Lower lobe of right lung (tissue), 2 donors: Measurements from ENCODE around the gene CACNA1E. TPM values are rescaled to one million over a fixed set of nuclear protein-coding genes. Genes with fewer than 3 reads are reported as not detected.

Source experiments
- ATAC-seq, 2 donors: fragments of 200-7000 bp; cut with Tn5 transposase; one replicate each; pipeline ENCODE4 v1.9.1; 2020 to 2022; ENCODE audit warnings: mild to moderate bottlenecking in 2 of 2, moderate library complexity in 2 of 2
- DNase-seq: peaks from one replicate; pipeline ENCODE4 v3.0.0-alpha.2; 2020
- H3K27ac ChIP-seq: fragments of 200-600 bp; one replicate; pipeline ENCODE4 v1.8.0; 2022
- H3K27me3 ChIP-seq: fragments of 200-600 bp; one replicate; pipeline ENCODE4 v1.8.0; 2022; ENCODE audit warnings: low read depth
- H3K36me3 ChIP-seq: fragments of 200-600 bp; one replicate; pipeline ENCODE4 v1.8.0; 2022; ENCODE audit warnings: mild to moderate bottlenecking
- H3K4me1 ChIP-seq: fragments of 200-600 bp; one replicate; pipeline ENCODE4 v1.8.0; 2022
- H3K4me3 ChIP-seq: fragments of 200-600 bp; one replicate; pipeline ENCODE4 v1.8.0; 2022; ENCODE audit warnings: mild to moderate bottlenecking
- H3K9me3 ChIP-seq: fragments of 200-600 bp; one replicate; pipeline ENCODE4 v1.8.0; 2022
- intact Hi-C: fragments of 100-400 bp; cut with DNase I; formaldehyde crosslinking; loops from one replicate; pipeline ENCODE4 v1.11.0; 2022
- total RNA-seq: library from RNA; stranded (reverse); fragmentation: NEBNext Ultra II Directional; extraction: Animal tissue kit (Norgen Biotek cat#: 25700); gene quantifications from one replicate; pipeline ENCODE4 v1.2.1, GENCODE V29; 2021
- TF ChIP-seq, protein P1 (sequence below): fragments of 200-600 bp; IDR thresholded peaks from one replicate; pipeline ENCODE4 v1.8.0; 2022; ENCODE audit warnings: antibody characterized with exemption, mild to moderate bottlenecking
- donor health status: DM: no; HTN: yes; CAD: no; lungs with severe emphysema.

The CACNA1E gene
- total RNA-seq, 1 donor from 2014 or later, result 0.27 TPM

DNA sequence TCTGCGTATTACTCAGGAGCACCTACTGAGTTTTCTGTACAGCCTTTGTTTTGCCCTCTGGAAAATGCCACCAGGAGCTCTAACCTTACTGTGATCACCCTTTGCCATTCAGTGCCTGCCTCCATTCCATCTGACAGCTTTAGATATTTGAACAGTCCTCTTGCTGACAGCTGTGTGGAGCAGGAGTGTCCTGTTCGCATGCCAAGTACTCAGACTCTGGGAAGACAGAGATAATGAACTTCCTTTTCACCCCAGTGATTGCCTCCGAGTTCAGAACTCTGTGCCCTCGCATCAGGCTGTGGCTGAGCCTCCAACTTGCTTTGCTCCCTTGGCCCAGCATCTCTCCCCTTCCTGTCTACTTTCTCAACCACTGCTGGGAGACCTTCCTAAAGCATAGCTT, 74.0 kb downstream of the CACNA1E start:
- Histone ChIP-seq H3K4me1 (no peaks in the 10 kb centered on the region), H3K9me3 (no peaks in the 10 kb centered on the region), H3K36me3 (no peaks in the 10 kb centered on the region), H3K4me3 (no peak overlapping the region), H3K27me3 (no peaks in the 10 kb centered on the region), H3K27ac (no peak overlapping the region)
- intact Hi-C loops, result no loop called here
- ATAC-seq, result no peak
- DNase-seq, result no peak
- TF ChIP-seq, protein P1, sequence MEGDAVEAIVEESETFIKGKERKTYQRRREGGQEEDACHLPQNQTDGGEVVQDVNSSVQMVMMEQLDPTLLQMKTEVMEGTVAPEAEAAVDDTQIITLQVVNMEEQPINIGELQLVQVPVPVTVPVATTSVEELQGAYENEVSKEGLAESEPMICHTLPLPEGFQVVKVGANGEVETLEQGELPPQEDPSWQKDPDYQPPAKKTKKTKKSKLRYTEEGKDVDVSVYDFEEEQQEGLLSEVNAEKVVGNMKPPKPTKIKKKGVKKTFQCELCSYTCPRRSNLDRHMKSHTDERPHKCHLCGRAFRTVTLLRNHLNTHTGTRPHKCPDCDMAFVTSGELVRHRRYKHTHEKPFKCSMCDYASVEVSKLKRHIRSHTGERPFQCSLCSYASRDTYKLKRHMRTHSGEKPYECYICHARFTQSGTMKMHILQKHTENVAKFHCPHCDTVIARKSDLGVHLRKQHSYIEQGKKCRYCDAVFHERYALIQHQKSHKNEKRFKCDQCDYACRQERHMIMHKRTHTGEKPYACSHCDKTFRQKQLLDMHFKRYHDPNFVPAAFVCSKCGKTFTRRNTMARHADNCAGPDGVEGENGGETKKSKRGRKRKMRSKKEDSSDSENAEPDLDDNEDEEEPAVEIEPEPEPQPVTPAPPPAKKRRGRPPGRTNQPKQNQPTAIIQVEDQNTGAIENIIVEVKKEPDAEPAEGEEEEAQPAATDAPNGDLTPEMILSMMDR, result no peak

DNA sequence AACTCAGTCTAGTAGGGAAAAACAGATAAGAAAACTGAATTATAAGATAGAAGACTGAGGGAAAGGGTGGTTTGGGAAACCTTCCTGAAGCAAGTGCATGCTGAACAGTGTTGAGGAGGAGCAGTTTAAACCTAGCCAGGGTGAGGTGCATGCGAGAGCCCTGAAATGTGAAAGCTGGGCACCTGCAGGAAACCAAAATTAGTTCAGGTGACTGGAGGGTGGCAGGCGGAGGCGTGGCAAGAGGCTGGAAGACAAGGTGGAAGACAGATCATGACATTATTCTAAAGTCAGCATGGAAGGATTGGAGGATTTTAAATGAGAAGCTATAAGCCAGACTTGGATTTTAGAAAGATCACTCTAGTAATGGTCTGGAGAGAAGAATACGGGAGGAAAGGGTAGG, 75.1 kb downstream of the CACNA1E start:
- no peak for ATAC-seq

DNA sequence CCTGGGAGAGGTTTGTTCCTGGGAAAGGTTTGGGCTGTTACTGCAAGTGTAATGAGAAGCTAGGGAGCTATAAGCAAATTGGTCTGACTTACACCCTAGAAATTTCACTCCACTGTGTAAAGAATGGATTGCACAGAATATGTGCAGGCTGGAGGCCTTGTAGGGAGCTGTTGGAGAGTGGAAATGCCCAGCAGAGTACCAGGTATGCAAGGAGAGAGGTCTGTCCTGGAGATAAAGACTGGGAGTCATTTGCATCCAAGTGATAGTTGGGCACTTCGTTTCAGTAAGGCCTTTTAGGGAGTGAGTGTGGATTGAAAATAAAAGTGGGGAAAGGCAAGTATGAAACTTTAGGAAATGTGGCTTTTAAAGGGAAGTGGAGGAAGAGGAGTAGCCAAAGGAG, 75.8 kb downstream of the CACNA1E start:
- no peak for DNase-seq
- peaks cover 6% of the 10 kb centered on the region for H3K27me3 ChIP-seq

More for the DNA sequence above, 75.1 kb downstream of the CACNA1E start:
- intact Hi-C loops, result no loop called here
- no peaks in the 10 kb centered on the region for H3K9me3 ChIP-seq
- no peak overlapping the region for H3K4me3 ChIP-seq
- no peaks in the 10 kb centered on the region for H3K36me3 ChIP-seq
- TF ChIP-seq, protein P1, result no peak
- no peaks in the 10 kb centered on the region for H3K4me1 ChIP-seq
- H3K27me3 ChIP-seq, result no peaks in the 10 kb centered on the region
- no peak for DNase-seq
- H3K27ac ChIP-seq, result no peak overlapping the region

DNA sequence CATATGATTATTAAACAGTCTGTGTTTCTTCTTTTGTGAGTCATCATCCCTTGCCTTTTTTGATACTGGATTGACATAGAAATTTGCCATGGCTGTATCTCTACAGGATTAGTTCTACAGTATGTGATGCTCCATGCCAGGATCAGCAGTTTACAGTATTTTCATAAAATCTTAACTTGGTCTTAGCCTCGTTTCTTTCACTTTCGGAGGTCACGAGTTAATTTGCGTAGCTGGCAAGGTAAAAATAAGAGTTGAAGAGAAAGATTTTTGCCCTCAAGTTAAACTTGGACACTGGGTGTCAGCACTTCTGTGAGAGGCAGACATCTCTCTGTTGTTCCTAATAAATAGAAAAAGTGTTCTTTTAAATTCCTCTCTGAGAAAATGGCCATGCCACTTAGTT, 79.1 kb downstream of the CACNA1E start:
- Histone ChIP-seq H3K27me3 (peaks cover 6% of the 10 kb centered on the region), H3K4me1 (no peaks in the 10 kb centered on the region), H3K36me3 (no peaks in the 10 kb centered on the region), H3K9me3 (no peaks in the 10 kb centered on the region), H3K4me3 (no peak overlapping the region), H3K27ac (no peak overlapping the region)
- intact Hi-C loops, result no loop called here
- TF ChIP-seq, protein P1, result no peak
- ATAC-seq, result no peak
- no peak for DNase-seq

More for the DNA sequence above, 75.8 kb downstream of the CACNA1E start:
- TF ChIP-seq, protein P1, result no peak
- Histone ChIP-seq H3K27ac (no peak overlapping the region), H3K4me3 (no peak overlapping the region), H3K9me3 (no peaks in the 10 kb centered on the region), H3K36me3 (no peaks in the 10 kb centered on the region), H3K4me1 (no peaks in the 10 kb centered on the region)
- ATAC-seq, result no peak
- intact Hi-C loops, result no loop called here

DNA sequence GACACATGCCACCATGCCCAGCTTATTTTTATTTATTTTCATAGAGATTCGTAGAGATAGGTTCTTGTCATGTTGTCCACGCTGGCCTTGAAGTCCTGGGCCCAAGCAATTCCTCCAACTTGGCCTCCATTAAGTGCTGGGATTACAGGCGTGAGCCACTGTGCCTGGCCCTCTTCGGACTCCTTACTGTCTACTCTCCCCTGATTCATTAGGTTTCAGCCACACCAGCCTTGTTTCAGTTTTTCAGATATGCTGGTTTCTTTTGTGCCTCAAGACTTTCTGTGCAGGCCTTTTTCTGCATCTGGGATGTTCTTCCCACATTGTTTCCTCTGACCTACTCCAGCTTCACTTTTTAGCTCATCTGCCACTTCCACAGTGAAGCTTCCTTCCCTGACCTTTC, 85.4 kb downstream of the CACNA1E start:
- ATAC-seq, result no peak
- intact Hi-C loops, result no loop called here
- H3K9me3 ChIP-seq, result no peaks in the 10 kb centered on the region
- H3K4me1 ChIP-seq, result no peaks in the 10 kb centered on the region
- H3K27me3 ChIP-seq, result peaks cover 3% of the 10 kb centered on the region
- H3K4me3 ChIP-seq, result no peak overlapping the region
- TF ChIP-seq, protein P1, result no peak
- H3K36me3 ChIP-seq, result no peaks in the 10 kb centered on the region
- no peak overlapping the region for H3K27ac ChIP-seq
- no peak for DNase-seq

DNA sequence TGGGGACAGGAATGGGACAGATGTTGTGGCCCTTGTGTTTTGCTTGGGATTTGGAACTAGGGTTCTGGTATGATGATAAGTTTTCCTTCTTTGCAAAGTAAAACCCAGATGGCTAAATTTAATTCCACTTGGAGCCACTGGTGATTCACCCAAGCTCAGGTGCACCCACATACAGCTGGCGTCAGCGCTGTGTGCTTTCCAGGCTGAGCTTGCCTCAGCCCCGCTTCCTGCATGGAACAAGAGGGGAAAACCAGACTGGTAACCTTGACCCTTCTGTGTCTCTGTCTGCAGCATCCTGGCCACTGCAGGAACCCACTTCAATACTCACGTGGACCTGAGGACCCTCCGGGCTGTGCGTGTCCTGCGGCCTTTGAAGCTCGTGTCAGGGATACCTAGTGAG, 94.2 kb downstream of the CACNA1E start:
- DNase-seq (no peak), ATAC-seq (no peak)
- TF ChIP-seq, protein P1, result no peak
- H3K9me3 ChIP-seq, result no peaks in the 10 kb centered on the region
- H3K27me3 ChIP-seq, result no peaks in the 10 kb centered on the region
- no peak overlapping the region for H3K27ac ChIP-seq
- no peaks in the 10 kb centered on the region for H3K36me3 ChIP-seq
- intact Hi-C loops, result no loop called here
- no peak overlapping the region for H3K4me3 ChIP-seq
- no peaks in the 10 kb centered on the region for H3K4me1 ChIP-seq
